GM12873 (cell line): ENCODE measurements around the gene APPBP2.

Experiments used
- TF ChIP-seq, protein P1 (sequence below): IDR thresholded peaks from 2 replicates; pipeline ENCODE4 v1.5.1; 2012; ENCODE audit warnings: low read depth, mild to moderate bottlenecking, moderate library complexity, low read length, control low read depth; ENCODE audit not compliant: insufficient read depth; ENCODE audit errors: missing control alignments

The APPBP2 gene

GRCh38 chr17:60519795-60520194 lies 6.2 kb downstream of the APPBP2 start:
- TF ChIP-seq, protein P1, sequence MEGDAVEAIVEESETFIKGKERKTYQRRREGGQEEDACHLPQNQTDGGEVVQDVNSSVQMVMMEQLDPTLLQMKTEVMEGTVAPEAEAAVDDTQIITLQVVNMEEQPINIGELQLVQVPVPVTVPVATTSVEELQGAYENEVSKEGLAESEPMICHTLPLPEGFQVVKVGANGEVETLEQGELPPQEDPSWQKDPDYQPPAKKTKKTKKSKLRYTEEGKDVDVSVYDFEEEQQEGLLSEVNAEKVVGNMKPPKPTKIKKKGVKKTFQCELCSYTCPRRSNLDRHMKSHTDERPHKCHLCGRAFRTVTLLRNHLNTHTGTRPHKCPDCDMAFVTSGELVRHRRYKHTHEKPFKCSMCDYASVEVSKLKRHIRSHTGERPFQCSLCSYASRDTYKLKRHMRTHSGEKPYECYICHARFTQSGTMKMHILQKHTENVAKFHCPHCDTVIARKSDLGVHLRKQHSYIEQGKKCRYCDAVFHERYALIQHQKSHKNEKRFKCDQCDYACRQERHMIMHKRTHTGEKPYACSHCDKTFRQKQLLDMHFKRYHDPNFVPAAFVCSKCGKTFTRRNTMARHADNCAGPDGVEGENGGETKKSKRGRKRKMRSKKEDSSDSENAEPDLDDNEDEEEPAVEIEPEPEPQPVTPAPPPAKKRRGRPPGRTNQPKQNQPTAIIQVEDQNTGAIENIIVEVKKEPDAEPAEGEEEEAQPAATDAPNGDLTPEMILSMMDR: no peak

DNA sequence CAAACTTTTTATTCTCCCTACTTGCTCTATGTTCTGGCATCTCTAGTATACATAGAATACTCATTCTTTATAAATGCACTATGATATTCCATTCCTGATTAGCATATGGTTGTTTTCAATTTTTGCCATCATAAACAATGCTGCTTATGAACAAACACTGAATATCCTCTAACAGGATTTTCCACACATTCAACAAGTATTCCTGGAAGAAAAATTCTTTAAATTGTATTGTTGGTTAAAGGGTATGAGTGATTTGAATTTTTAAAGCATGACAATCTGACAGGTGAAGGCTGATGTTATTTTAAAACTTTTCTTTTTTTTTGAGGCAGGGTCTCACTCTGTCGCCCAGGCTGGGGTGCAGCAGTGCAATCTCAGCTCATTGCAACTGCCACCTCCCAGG lies 11.5 kb downstream of the APPBP2 start:
- TF ChIP-seq, protein P1: no peak

DNA sequence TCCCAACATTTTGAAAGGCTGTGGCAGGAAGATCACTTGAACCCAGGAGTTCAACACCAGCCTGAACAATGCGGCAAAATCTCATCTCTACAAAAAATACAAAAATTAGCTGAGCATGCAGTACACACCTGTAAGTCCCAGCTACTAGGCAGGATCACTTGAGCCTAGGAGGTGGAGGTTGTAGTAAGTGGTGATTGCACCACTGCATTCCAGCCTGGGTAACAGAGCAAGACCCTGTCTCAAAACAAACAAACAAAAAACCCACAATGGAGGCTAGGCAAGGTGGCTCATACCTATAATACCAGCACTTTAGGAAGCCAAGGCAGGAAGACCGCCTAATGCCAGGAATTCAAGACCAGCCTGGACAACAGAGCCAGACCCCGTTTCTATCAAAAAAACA lies 12.0 kb downstream of the APPBP2 start:
- TF ChIP-seq, protein P1: no peak

DNA sequence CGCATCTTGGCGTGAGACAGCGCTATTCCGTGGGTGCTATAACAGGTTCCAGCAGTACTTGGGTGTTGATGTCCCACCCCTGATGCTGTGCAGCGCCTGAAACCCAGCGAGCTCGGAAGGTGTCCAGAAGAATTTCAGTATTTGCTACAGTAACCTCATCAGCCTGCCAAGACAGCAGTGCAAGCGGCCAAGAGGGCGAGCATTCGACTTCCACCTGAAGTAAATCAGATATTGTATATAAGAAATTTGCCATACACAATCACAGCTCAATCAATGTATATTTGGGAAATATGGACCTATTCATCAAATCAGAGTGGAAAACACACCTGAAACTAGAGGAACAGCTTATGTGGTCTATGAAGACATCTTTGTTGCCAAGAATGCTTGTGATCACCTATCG lies 13.0 kb downstream of the APPBP2 start:
- TF ChIP-seq, protein P1: no peak

DNA sequence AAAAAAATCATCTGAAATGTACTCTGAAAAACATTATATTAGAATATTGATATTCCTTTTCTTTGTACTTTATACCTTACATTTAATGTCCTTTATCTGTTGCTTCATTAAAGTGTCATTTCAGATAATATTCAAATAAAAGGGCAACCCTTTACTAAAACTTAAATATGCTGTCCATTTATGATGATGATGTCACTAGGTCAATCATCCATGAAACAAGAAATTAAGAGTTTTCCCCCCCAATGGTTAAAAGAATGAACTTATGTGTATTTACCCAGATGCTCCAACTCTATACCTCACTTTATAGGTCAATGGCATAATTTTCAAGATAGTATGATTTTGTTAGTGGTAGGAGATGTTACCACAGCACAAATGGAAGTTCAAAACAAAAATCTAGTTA lies 15.3 kb downstream of the APPBP2 start:
- TF ChIP-seq, protein P1: no peak

DNA sequence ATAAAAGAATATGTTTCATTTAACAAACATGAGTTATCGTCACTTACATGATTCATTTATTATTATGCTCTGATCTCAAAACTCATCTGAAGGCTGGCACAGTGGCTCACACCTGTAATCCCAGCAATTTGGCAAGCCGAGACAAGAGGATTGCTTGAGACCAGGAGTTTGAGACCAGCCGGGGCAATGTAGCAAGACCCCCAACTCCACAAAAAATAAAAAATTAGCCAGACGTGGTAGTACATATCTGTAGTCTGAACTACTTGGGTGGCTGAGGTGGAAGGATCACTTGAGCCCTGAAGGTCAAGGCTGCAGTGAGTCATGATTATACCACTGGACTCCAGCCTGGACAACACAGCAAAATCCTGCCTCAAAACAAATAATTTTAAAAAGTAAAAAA lies 16.0 kb downstream of the APPBP2 start:
- TF ChIP-seq, protein P1: no peak

DNA sequence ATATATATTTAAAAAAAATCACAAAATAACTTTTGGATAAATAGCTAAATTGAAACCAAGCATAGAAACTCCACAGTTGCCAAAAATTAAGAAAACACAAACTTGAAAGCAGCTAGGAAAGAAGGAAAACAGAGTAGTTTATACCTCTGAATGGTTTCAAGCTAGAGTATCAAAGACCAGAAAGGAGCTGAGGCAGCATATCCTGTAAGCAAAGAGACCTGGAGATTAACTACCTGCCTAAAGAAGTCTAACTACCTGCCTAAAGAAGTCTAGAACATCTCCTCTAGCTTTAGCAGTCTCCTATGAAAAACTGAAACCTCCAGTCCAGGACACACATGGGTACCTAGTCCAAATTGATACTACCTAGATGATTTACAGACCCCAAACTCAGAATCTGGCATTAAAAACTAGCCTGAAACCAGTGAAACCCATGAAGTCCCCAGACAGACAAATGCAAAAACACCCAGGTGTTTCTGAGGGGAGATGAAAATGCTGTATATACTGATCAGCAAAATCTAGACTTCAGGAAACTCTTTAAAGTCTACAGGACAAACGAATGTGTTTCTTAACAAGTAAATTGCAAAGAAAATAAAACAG lies 17.6 kb downstream of the APPBP2 start:
- TF ChIP-seq, protein P1: no peak
